ENCODE measurements around the gene SPATA22. TPM values are rescaled to one million over a fixed set of nuclear protein-coding genes. Genes with fewer than 3 reads are reported as not detected.
"Not testable (repeated sequence)": the region's sequence is repeated elsewhere in the genome, so short reads cannot be mapped to it uniquely, and the experiment has no call there.

SPATA22 gene
- polyA plus RNA-seq, 2 of the 4 experiments (the other 2 are of a cell fraction): not detected

- H3K27ac ChIP-seq: no peak within 1 kb of the TSS
- TF ChIP-seq RAD21 (conservative IDR thresholded peaks at IDR 0.05 in 1 of 2, IDR thresholded peaks at IDR 0.05 in 1 of 2) (no peak), CBX8 (IDR thresholded peaks at IDR 0.05) (no peak), CTCF (IDR thresholded peaks at IDR 0.05) (no peak), TP53 (CRISPR knock-in tag; IDR thresholded peaks at IDR 0.05) (no peak), ATOH8 (CRISPR knock-in tag; IDR thresholded peaks at IDR 0.05; ENCODE audit: low read depth) (no peak)
- no peak for FAIRE-seq
- H3K9me3 ChIP-seq: no peaks in the 10 kb centered on the region; the same call in 2 of the 3 replicates
- ATAC-seq: no peak
- no peaks in the 10 kb centered on the region for H3K4me1 ChIP-seq
- POLR2A ChIA-PET: no interaction called here
- H3K4me3 ChIP-seq: no peak within 1 kb of the TSS
- CTCF ChIA-PET: no interaction called here
- no peak within 1 kb of the TSS for H3K4me2 ChIP-seq
- no peak for DNase-seq (ENCODE audit: low read depth in 1 of 2, low spot score in 1 of 2)
- WGBS (ENCODE audit: missing lambda C conversion rate): 8% methylated on average over 3 of the region's 3 CpGs
Measured at GRCh38 chr17:3433741-3434140, 37.9 kb downstream of the SPATA22 start, which contains the start of gene OR1E2. OR1E2 (minus strand) TSS chr17:3433841; CDS start chr17:3433841, 0 bp downstream.

- H3K4me3 ChIP-seq, H3K4me2 ChIP-seq, CTCF ChIA-PET, POLR2A ChIA-PET, H3K4me1 ChIP-seq, H3K9me3 ChIP-seq, FAIRE-seq, H3K27ac ChIP-seq: not testable (repeated sequence)
- 16% methylated on average over 7 of the region's 7 CpGs for WGBS (ENCODE audit: missing lambda C conversion rate)
- TF ChIP-seq REST (IDR thresholded peaks at IDR 0.05): peak; percentile 89
- TF ChIP-seq EHMT2 (IDR thresholded peaks at IDR 0.05; ENCODE audit: low read depth): peak; percentile 73
- DNase-seq (ENCODE audit: low read depth in 1 of 2, low spot score in 1 of 2): peak in 1 of 2 experiments; percentile 35
- ATAC-seq: peak; percentile 74 to 75
Measured at GRCh38 chr17:3433215-3433614, 38.4 kb downstream of the SPATA22 start.

GRCh38 chr17:3418222-3418621, 53.4 kb downstream of the SPATA22 start:
- DNase-seq (ENCODE audit: low read depth in 1 of 2, low spot score in 1 of 2) (no peak), ATAC-seq (no peak), FAIRE-seq (no peak)
- TF ChIP-seq HEYL (CRISPR knock-in tag; IDR thresholded peaks at IDR 0.05) (no peak), NR3C1 (IDR thresholded peaks at IDR 0.05) (no peak), ZSCAN20 (CRISPR knock-in tag; IDR thresholded peaks at IDR 0.05) (no peak), REST (IDR thresholded peaks at IDR 0.05) (no peak), MAFK (IDR thresholded peaks at IDR 0.05; ENCODE audit: partially characterized antibody) (peak; percentile 98)
- Histone ChIP-seq H3K9me3 (peaks cover 3% of the 10 kb centered on the region; the same call in 1 of the 3 replicates), H3K4me3 (no peak overlapping the region), H3K4me1 (no peaks in the 10 kb centered on the region), H3K27ac (no peak overlapping the region), H3K4me2 (no peak overlapping the region)
- CTCF ChIA-PET: no interaction called here
- 2% methylated on average over 2 of the region's 2 CpGs for WGBS (ENCODE audit: missing lambda C conversion rate)
- POLR2A ChIA-PET: no interaction called here
